GM20000 (cell line): ENCODE results near the gene FHOD1.
A peak's percentile ranks its signal among the peaks of the same experiment; 100 is the strongest.

Experiments
- DNase-seq: peaks from one replicate; pipeline ENCODE4 v3.0.0; 2012; ENCODE audit warnings: low spot score
- TF ChIP-seq, protein P1 (sequence below): IDR thresholded peaks from 2 replicates; pipeline ENCODE4 v1.5.1; 2012; ENCODE audit warnings: mild to moderate bottlenecking, control low read depth; ENCODE audit errors: extremely low read depth, missing control alignments

FHOD1 gene

DNA sequence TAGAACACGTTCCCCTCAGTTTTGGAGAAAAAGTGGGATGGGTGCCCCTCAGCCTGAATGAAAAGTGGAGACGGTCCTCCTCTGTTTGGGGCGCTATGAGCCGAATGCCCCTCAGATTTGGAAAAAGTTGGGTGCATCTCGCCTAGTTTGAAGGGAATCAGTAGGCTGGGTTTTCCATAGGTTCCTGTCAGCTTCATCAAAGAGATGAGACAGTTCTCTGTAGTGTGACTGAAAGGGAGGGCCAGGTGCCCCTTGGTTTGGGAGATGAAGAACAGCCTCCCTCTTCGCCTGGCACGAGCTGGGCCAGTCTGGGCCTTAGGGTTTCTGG, 756 bp upstream of the FHOD1 start:
- TF ChIP-seq, protein P1, sequence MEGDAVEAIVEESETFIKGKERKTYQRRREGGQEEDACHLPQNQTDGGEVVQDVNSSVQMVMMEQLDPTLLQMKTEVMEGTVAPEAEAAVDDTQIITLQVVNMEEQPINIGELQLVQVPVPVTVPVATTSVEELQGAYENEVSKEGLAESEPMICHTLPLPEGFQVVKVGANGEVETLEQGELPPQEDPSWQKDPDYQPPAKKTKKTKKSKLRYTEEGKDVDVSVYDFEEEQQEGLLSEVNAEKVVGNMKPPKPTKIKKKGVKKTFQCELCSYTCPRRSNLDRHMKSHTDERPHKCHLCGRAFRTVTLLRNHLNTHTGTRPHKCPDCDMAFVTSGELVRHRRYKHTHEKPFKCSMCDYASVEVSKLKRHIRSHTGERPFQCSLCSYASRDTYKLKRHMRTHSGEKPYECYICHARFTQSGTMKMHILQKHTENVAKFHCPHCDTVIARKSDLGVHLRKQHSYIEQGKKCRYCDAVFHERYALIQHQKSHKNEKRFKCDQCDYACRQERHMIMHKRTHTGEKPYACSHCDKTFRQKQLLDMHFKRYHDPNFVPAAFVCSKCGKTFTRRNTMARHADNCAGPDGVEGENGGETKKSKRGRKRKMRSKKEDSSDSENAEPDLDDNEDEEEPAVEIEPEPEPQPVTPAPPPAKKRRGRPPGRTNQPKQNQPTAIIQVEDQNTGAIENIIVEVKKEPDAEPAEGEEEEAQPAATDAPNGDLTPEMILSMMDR = no peak
- DNase-seq = no peak

DNA sequence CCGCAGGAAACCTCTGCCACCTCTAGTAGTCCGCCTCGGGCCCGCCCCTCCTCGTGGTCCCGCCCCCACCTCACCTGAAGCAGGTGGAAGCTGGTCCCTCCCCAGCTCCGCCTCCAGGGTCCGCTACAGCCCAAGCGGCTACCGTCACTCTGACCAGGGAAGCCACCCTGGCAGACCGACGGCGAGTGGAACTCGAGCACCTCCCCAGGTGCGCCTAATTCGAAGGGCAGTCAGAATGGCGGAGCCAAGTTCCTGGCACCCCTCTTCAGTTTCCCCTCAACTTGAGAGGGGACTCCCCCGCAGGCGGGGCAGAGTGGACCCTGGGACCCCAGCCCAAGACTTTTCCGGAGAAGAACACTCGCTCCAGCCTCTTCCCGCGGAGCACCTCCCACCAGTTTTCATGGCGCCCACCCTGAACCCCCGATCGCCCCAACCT, 507 bp downstream of the FHOD1 start:
- TF ChIP-seq, protein P1 = no peak
- DNase-seq = peak; percentile 60

DNA sequence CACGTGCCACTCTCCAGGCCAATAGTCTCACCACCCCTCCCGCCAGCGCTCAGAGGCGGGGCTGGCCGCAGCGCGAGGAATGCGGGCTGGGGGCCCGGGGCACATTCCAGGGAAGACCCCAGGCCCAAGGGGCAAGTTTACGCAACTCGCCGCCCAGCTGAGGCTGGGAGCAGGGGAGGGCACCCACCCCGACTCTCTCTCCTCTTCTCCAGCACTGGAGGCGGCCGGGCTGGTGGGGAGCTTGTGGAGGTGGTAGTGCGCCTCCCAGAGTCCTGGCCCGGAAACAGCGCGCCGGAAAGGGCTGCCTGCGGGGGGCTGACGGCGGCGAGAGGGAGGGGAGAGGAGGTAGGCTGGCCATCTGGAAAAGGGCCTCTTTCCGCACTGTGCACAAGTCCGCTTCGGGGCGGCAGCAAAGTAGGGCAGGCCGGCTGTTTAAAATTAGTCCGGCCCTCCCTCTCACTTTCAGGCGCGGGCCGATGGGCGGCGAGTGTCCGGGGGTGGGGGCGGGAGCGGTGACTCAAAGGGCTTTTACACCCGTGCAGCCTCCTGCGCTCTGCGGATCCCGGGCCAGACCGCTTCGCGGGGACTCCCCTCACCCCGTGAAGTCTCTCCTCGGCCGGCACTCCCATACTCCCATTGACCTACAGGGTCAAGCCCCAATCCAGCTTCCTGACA, 1.1 kb downstream of the FHOD1 start:
- TF ChIP-seq, protein P1 = peak; percentile 37
- peak; percentile 79 for DNase-seq

DNA sequence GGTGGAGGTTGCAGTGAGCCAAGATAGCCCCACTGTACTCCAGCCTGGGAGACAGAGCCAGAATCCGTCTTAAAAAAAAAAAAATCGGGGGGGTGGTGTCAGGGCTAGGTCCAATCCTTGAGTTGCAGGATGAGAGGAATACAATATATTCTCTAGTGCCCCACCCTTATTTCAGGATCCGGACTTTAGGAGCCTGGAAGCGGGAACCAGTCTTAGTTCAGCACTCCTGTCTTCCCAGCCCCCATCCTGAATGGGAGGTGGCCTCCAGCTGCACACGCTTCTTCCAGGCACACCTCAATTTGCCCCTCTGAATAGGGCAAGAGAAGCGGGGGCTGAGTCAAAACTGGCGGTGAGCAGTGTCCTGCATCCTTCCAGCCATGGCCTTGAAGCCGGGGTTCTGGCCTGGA, 1.6 kb downstream of the FHOD1 start:
- DNase-seq = no peak
- TF ChIP-seq, protein P1 = no peak

DNA sequence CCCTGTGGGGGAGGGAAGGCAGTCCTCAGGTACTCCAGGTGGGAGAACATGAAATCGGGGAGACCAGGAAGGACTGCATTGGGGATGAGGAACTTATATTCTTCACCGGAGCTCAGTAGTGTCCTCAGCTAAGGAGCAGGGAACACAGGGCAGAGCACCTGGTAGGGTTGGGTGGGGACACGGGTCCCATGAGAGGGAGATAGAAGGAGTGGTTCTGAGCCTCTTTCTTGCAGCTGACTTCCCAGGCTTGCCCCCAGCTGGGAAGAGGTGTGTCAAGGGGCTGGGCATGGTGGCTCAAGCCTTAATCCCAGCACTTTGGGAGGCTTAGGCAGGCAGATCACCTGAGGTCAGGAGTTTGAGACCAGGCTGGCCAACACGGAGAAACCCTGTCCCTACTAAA, 2.1 kb downstream of the FHOD1 start:
- TF ChIP-seq, protein P1 = no peak
- DNase-seq = no peak

DNA sequence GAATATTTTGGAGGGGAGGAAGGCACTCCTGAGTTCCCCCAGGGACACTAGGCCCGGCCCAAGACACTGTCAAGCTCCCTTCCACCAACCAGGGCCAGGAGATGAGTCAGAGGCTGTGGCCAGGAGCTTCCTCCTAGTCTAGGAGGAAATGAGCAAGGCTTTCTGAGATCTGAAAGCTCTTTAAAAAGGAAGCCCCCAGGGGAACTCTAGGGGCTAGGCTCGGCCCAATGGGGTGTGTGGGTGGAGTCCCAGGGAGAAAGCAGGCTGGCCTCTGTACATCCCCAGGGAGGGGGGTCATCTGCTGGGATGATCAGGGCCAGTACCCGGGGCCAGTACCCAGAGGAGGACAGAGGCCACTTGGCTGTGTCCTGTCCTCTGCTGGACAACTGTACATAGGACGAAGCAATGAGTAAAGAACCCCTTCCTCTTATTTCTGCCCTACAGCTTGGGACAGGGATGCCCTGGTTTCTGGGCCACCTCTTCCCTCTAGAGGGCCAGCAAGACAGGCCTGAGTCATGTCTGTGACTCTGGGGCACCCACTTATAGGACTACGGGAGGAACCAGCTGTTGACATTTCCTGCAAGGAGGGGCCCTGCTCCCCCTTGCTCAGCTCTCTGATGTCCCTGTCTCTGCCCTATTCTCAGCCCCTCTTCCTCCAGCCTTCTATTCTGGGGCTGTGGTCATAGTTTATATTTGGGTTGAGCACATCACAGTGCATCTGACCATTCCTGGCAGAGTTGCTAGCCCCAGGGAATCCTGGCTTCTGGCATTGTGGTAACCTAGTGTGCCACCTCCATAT, 2.7 kb downstream of the FHOD1 start:
- peak; percentile 90 for DNase-seq
- TF ChIP-seq, protein P1 = no peak

DNA sequence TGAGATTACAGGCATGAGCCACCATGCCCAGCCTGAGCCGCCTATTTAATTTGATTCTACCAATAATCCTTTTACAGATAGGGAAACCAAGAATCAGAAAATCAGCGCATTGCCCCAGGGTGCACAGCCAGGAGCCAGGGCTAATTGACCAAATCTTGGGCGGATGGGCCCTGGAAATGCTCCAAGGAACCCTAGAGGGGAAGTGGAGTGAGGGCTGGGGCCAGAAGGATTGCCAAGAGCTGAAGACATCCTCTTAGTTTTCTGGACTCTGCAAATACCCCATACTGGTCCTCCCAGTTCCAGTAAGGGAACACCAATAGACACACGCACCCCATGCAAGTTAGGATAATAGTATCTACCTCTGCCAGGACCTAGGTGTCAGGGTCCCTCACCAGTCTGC, 3.8 kb downstream of the FHOD1 start:
- no peak for DNase-seq
- TF ChIP-seq, protein P1 = no peak
